SK-N-SH (cell line): ENCODE measurements around the gene NTNG1.

Source experiments
- CTCF ChIP-seq: fragments of 200-600 bp; sonication (generic); IDR thresholded peaks from 2 replicates; pipeline ENCODE4 v1.6.1; 2017; ENCODE audit warnings: antibody characterized with exemption, mild to moderate bottlenecking, moderate library complexity
- EP300 ChIP-seq, 2 experiments: IDR thresholded peaks; 2 replicates each; pipeline versions ENCODE4 v1.4.0 to v1.6.1; 2012; ENCODE audit warnings: borderline replicate concordance in 1 of 2, low read depth in 1 of 2, low read length in 1 of 2
- EZH2phosphoT487 ChIP-seq: fragments of 200-600 bp; sonication (generic); IDR thresholded peaks from 2 replicates; pipeline ENCODE4 v1.6.1; 2017; ENCODE audit warnings: low read depth, mixed run types, mild to moderate bottlenecking, antibody characterized with exemption, moderate library complexity, borderline replicate concordance
- FOSL2 ChIP-seq: IDR thresholded peaks from 2 replicates; pipeline ENCODE4 v1.4.0; 2012; ENCODE audit warnings: low read depth, mild to moderate bottlenecking, moderate library complexity, borderline replicate concordance
- FOXM1 ChIP-seq: IDR thresholded peaks from 2 replicates; pipeline ENCODE4 v1.4.0; 2012; ENCODE audit warnings: low read depth, mild to moderate bottlenecking
- PBX3 ChIP-seq: IDR thresholded peaks from 2 replicates; pipeline ENCODE4; 2012
- RAD21 ChIP-seq: IDR thresholded peaks from 2 replicates; pipeline ENCODE4 v1.6.1; 2012; ENCODE audit warnings: mild to moderate bottlenecking, low read length

- TF ChIP-seq EZH2phosphoT487 (no peak), EP300 (IDR thresholded peaks at IDR 0.05; ENCODE audit: borderline replicate concordance in 1 of 2, low read depth in 1 of 2, low read length in 1 of 2) (no peak), FOXM1 (no peak), CTCF (no peak), RAD21 (no peak), FOSL2 (no peak), PBX3 (no peak)
Observed at GRCh38 chr1:107523061-107523460, 382.2 kb downstream of the NTNG1 start.
